Chondrocyte (in vitro differentiated cells): ENCODE data around the gene COG8. TPM values are rescaled to one million over a fixed set of nuclear protein-coding genes. Genes with fewer than 3 reads are reported as not detected.

Source experiments
- DNase-seq: peaks from one replicate; pipeline ENCODE4 v3.0.0; 2021; ENCODE audit warnings: mixed read lengths, low spot score
- H3K27ac Mint-ChIP-seq: one replicate; pipeline ENCODE4 v1.8.0; 2021; ENCODE audit warnings: mild to moderate bottlenecking, moderate library complexity, mixed read lengths; ENCODE audit not compliant: unreplicated experiment
- H3K27me3 Mint-ChIP-seq: 2 replicates; pipeline ENCODE4 v1.8.0; 2021; ENCODE audit warnings: low read depth, mixed read lengths
- H3K36me3 Mint-ChIP-seq: 2 replicates; pipeline ENCODE4 v1.8.0; 2021; ENCODE audit warnings: low read depth, mixed read lengths
- H3K4me1 Mint-ChIP-seq: 2 replicates; pipeline ENCODE4 v1.8.0; 2021; ENCODE audit warnings: low read depth, mild to moderate bottlenecking, mixed read lengths
- H3K4me3 Mint-ChIP-seq: one replicate; pipeline ENCODE4 v1.8.0; 2021; ENCODE audit warnings: mild to moderate bottlenecking, moderate library complexity, mixed read lengths; ENCODE audit not compliant: unreplicated experiment
- H3K9me3 Mint-ChIP-seq: 2 replicates; pipeline ENCODE4 v1.8.0; 2021; ENCODE audit warnings: low read depth, mixed read lengths
- CTCF ChIP-seq: fragments of 200-600 bp; sonication (generic); IDR thresholded peaks from 2 replicates; pipeline ENCODE4 v1.5.0; 2021; ENCODE audit warnings: antibody characterized with exemption, mild to moderate bottlenecking, moderate library complexity
- total RNA-seq: library from RNA; stranded (reverse); gene quantifications from 3 replicates; pipeline ENCODE4 v1.2.1, GENCODE V29; 2021

COG8 gene
- total RNA-seq, 1 donor from 2014 or later, result 36.8 TPM

GRCh38 chr16:69310653-69311532 is 28.5 kb downstream of the COG8 start, which contains the start of gene VPS4A:
TSS of gene VPS4A (plus strand) at chr16:69311350. CDS start at chr16:69311512, 162 bp downstream.
- no peaks in the 10 kb centered on the region for H3K9me3 Mint-ChIP-seq
- peak; percentile 97 for DNase-seq
- TF ChIP-seq CTCF, result peak; percentile 84
- no peaks in the 10 kb centered on the region for H3K27me3 Mint-ChIP-seq
- peaks cover 11% of the 10 kb centered on the region for H3K36me3 Mint-ChIP-seq
- peak within 1 kb of the TSS; percentile 98 for H3K4me3 Mint-ChIP-seq
- peak within 1 kb of the TSS; percentile 94 for H3K27ac Mint-ChIP-seq
- peaks cover 17% of the 10 kb centered on the region for H3K4me1 Mint-ChIP-seq

- H3K9me3 Mint-ChIP-seq, result no peaks in the 10 kb centered on the region
- H3K27ac Mint-ChIP-seq, result peak overlapping the region; percentile 39
- peaks cover 12% of the 10 kb centered on the region for H3K36me3 Mint-ChIP-seq
- peak; percentile 66 for DNase-seq
- H3K27me3 Mint-ChIP-seq, result no peaks in the 10 kb centered on the region
- TF ChIP-seq CTCF, result no peak
- H3K4me1 Mint-ChIP-seq, result peaks cover 17% of the 10 kb centered on the region
- H3K4me3 Mint-ChIP-seq, result no peak overlapping the region
These were observed 30.0 kb downstream of the COG8 start for GRCh38 chr16:69309316-69309715.

GRCh38 chr16:69307856-69308255 is 31.5 kb downstream of the COG8 start:
- H3K9me3 Mint-ChIP-seq, result no peaks in the 10 kb centered on the region
- no peak overlapping the region for H3K4me3 Mint-ChIP-seq
- no peak overlapping the region for H3K27ac Mint-ChIP-seq
- peaks cover 13% of the 10 kb centered on the region for H3K4me1 Mint-ChIP-seq
- peaks cover 13% of the 10 kb centered on the region for H3K36me3 Mint-ChIP-seq
- no peaks in the 10 kb centered on the region for H3K27me3 Mint-ChIP-seq
- DNase-seq, result no peak
- no peak for TF ChIP-seq CTCF

- TF ChIP-seq CTCF, result no peak
- no peak for DNase-seq
- Mint-ChIP-seq H3K9me3 (no peaks in the 10 kb centered on the region), H3K27me3 (no peaks in the 10 kb centered on the region), H3K4me1 (peaks cover 10% of the 10 kb centered on the region), H3K27ac (no peak overlapping the region), H3K36me3 (peaks cover 14% of the 10 kb centered on the region), H3K4me3 (no peak overlapping the region)
These were observed 32.3 kb downstream of the COG8 start for GRCh38 chr16:69307091-69307490.

- H3K27me3 Mint-ChIP-seq, result no peaks in the 10 kb centered on the region
- H3K4me1 Mint-ChIP-seq, result peaks cover 6% of the 10 kb centered on the region
- H3K9me3 Mint-ChIP-seq, result no peaks in the 10 kb centered on the region
- no peak overlapping the region for H3K27ac Mint-ChIP-seq
- H3K36me3 Mint-ChIP-seq, result peaks cover 14% of the 10 kb centered on the region
- H3K4me3 Mint-ChIP-seq, result no peak overlapping the region
- no peak for TF ChIP-seq CTCF
- no peak for DNase-seq
These were observed 33.3 kb downstream of the COG8 start for GRCh38 chr16:69306031-69306430.
